ENCODE measurements around the gene ZNF770. TPM values are rescaled to one million over a fixed set of nuclear protein-coding genes. Genes with fewer than 3 reads are reported as not detected.

Gene ZNF770, protein sequence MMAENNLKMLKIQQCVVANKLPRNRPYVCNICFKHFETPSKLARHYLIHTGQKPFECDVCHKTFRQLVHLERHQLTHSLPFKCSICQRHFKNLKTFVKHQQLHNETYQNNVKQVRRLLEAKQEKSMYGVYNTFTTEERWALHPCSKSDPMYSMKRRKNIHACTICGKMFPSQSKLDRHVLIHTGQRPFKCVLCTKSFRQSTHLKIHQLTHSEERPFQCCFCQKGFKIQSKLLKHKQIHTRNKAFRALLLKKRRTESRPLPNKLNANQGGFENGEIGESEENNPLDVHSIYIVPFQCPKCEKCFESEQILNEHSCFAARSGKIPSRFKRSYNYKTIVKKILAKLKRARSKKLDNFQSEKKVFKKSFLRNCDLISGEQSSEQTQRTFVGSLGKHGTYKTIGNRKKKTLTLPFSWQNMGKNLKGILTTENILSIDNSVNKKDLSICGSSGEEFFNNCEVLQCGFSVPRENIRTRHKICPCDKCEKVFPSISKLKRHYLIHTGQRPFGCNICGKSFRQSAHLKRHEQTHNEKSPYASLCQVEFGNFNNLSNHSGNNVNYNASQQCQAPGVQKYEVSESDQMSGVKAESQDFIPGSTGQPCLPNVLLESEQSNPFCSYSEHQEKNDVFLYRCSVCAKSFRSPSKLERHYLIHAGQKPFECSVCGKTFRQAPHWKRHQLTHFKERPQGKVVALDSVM
- total RNA-seq (10 to 100 TPM; 39.9 to 52.7 (median 49.8) TPM), polyA plus RNA-seq (10 to 100 TPM; 16.2 to 70.6 (median 16.8) TPM)
- long read RNA-seq, donor 1, full-length matches to known transcripts, result 8 of 9 reads
- long read RNA-seq, donor 1, partial matches to known transcripts, result 0 of 9 reads
- long read RNA-seq, donor 1, other reads (novel, unspliced or antisense), result 1 of 9 reads
- long read RNA-seq, donor 2, full-length matches to known transcripts, result 20 of 25 reads
- long read RNA-seq, donor 2, partial matches to known transcripts, result 0 of 25 reads
- long read RNA-seq, donor 2, other reads (novel, unspliced or antisense), result 5 of 25 reads

DNA sequence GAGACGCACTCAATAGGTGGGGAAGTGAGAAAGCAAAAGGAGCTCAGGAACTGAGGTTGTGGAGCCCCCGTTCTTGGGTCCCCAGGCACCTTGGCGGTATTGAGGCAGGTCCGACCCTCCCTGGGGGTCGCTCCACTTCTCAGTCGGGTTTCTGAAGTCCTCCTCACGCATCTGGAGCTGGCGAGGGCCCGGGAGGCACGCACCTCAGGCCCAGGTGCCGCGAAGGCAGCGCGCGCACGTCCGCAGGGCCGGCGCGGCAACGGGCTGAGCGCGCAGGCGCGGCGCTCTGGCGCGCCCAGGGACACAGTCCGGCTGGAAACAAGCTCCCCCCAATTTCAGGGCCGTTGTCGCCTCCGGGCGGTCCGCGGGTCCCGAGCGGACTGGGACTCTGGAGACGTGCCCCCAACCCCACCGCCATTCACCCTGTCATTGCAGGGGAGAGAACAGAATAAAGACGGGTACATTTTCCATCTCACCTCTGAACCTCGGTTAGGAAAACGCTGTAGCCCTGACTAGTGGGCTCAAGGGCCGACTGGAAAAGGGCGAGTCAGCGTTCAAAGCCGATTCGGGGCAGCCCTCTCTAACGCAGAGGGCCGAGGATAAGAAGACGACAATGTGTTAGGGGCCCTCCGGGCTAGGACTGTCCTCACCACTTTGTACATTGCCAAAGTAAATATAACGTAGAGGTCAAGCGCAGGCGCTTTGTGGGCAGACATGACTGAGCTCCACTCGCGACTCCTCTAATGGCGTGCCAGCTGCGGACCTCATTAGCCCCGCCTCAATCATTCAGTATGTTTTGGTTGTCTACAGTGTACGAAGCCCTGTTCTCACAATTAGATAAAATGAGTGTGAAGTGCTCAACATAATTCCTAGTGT lies at the start of gene ZNF770:
Gene ZNF770 (minus strand): TSS at position 261 of the 876 bp plus-strand sequence. CDS start 4,853 bp downstream, outside the sequence.
- DNase-seq (peak; percentile 80 to 90), ATAC-seq (peak; percentile 94 to 96 (median 96))
- H3K9me3 ChIP-seq, result no peaks in the 10 kb centered on the region
- 0 to 1% (median 0%) methylated on average over 52 to 60 of the region's 60 CpGs for WGBS, 3 donors
- intact Hi-C loops (cut with DNase I), result loop anchor here in 1 of 2 donors (1.0 kb wide), 1 partner anchor 19 kb away; the partner anchor contains the start of gene AQR
- H3K4me1 ChIP-seq, result peaks cover 37% of the 10 kb centered on the region
- H3K27ac ChIP-seq, result peak within 1 kb of the TSS; percentile 98
- H3K27me3 ChIP-seq (ENCODE audit: insufficient read depth in 3 of 3, low read length in 2 of 3), result peaks cover 0 to 5% (median 4%) of the 10 kb centered on the region in 3 donors
- H3K4me3 ChIP-seq, result peak within 1 kb of the TSS; percentile 90
- H3K36me3 ChIP-seq (ENCODE audit: insufficient read depth in 1 of 2, low read depth in 1 of 2), result peaks cover 3 to 24% of the 10 kb centered on the region in 2 donors
- TF ChIP-seq, protein P1, sequence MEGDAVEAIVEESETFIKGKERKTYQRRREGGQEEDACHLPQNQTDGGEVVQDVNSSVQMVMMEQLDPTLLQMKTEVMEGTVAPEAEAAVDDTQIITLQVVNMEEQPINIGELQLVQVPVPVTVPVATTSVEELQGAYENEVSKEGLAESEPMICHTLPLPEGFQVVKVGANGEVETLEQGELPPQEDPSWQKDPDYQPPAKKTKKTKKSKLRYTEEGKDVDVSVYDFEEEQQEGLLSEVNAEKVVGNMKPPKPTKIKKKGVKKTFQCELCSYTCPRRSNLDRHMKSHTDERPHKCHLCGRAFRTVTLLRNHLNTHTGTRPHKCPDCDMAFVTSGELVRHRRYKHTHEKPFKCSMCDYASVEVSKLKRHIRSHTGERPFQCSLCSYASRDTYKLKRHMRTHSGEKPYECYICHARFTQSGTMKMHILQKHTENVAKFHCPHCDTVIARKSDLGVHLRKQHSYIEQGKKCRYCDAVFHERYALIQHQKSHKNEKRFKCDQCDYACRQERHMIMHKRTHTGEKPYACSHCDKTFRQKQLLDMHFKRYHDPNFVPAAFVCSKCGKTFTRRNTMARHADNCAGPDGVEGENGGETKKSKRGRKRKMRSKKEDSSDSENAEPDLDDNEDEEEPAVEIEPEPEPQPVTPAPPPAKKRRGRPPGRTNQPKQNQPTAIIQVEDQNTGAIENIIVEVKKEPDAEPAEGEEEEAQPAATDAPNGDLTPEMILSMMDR (IDR thresholded peaks at IDR 0.05), result no peak

DNA sequence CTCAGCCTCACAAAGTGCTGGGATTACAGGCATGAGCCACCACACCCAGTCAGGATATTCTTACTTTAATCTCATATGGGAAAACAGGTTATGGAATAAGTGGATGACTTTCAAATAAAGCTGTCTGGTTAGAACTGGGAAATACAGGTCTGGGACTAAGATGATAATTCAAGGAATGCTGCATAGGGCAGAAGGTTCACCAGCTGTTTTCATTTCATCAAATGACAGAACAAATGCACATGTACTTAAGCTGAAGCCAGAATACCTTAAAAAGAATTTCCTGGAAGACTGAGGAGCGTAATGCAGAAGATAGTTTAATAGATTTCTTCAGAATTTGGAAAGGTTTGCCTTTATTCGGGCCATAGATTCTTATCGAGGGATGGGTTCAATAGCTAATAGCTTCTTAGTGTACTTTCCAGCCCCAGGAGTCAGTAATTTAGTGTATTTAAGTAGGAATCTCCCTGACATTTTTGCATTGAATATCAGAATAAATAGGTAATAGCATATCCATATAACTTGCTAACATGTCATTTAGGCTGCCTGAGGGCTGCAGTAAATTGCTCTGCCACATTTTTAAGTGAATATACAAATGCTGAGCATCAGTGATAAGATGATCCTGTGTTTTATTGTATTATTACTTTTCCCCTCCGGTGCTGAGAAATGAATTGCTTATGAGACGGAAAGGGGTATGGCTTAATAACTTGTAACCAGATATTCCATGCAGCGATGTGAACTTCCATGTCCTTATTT lies 40.3 kb upstream of the ZNF770 start:
- TF ChIP-seq, protein P1 (IDR thresholded peaks at IDR 0.05), result no peak
- 79 to 82% (median 81%) methylated on average over 6 of the region's 6 CpGs for WGBS, 3 donors
- H3K27ac ChIP-seq, result no peak overlapping the region
- ATAC-seq, result no peak
- no peaks in the 10 kb centered on the region for H3K9me3 ChIP-seq
- H3K4me1 ChIP-seq, result no peaks in the 10 kb centered on the region
- intact Hi-C loops (cut with DNase I), result no loop called here
- no peak for DNase-seq
- no peaks in the 10 kb centered on the region for H3K27me3 ChIP-seq (ENCODE audit: insufficient read depth in 3 of 3, low read length in 2 of 3)
- no peak overlapping the region for H3K4me3 ChIP-seq
- no peaks in the 10 kb centered on the region for H3K36me3 ChIP-seq (ENCODE audit: insufficient read depth in 1 of 2, low read depth in 1 of 2)

DNA sequence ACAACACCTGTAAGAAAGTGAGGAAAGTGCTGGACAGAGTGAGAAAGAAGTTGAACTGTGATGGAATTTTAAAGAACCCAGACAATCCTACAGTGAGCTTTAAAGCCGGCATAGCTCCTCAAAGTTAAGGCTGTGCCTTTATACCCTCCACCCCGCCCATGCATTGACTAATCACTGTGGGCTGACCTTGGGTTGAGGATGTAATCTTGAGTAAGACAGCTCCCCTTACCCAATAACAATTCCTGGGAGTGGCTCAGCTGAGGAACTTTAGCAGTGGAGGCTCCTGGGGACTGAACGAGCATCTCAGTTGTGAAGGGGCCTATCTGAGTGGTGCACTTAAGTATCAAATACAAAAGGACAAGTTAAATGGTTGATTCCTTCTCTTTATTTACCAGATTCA lies 35.7 kb upstream of the ZNF770 start:
- Histone ChIP-seq H3K4me1 (no peaks in the 10 kb centered on the region), H3K4me3 (no peak overlapping the region), H3K36me3 (ENCODE audit: insufficient read depth in 1 of 2, low read depth in 1 of 2) (no peaks in the 10 kb centered on the region), H3K9me3 (no peaks in the 10 kb centered on the region), H3K27ac (no peak overlapping the region), H3K27me3 (ENCODE audit: insufficient read depth in 3 of 3, low read length in 2 of 3) (no peaks in the 10 kb centered on the region)
- TF ChIP-seq, protein P1 (IDR thresholded peaks at IDR 0.05), result no peak
- intact Hi-C loops (cut with DNase I), result no loop called here
- DNase-seq (no peak), ATAC-seq (no peak)
- WGBS, 3 donors, result 76 to 82% (median 77%) methylated on average over 3 of the region's 3 CpGs

DNA sequence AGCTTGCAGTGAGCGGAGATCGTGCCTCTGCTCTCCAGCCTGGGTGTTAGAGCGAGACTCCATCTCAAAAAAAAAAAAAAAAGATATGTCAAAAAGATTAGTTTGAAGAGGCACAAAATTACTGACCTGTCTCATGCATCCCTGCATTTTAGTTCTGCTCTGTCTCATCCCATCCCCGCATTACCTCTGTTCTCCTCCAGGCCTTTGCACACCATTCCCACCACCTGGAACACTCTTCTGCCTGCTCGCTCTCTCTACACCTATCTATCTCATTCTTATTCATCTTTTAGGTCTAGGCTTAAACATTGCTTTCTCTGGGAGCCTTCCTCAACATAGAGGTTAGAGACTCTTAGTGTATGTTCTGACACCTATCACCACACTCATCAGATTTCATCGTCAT lies 32.9 kb upstream of the ZNF770 start:
- TF ChIP-seq, protein P1 (IDR thresholded peaks at IDR 0.05), result no peak
- H3K27me3 ChIP-seq (ENCODE audit: insufficient read depth in 3 of 3, low read length in 2 of 3), result no peaks in the 10 kb centered on the region
- no peak for DNase-seq
- WGBS, 3 donors, result 89 to 96% (median 95%) methylated on average over 6 of the region's 6 CpGs
- no peak overlapping the region for H3K27ac ChIP-seq
- no peaks in the 10 kb centered on the region for H3K36me3 ChIP-seq (ENCODE audit: insufficient read depth in 1 of 2, low read depth in 1 of 2)
- no peak for ATAC-seq
- intact Hi-C loops (cut with DNase I), result no loop called here
- no peak overlapping the region for H3K4me3 ChIP-seq
- H3K4me1 ChIP-seq, result no peaks in the 10 kb centered on the region
- H3K9me3 ChIP-seq, result no peaks in the 10 kb centered on the region
